Mesenchymal stem cell (in vitro differentiated cells and primary cell): ENCODE data around the gene ACOD1.

ENCODE experiments used
- DNase-seq: peaks from one replicate; pipeline ENCODE4 v3.0.0-alpha.2; 2013
- H2AFZ ChIP-seq: one replicate; pipeline ENCODE4 v1.6.1; 2013; ENCODE audit warnings: low read depth, mild to moderate bottlenecking, control low read depth, inconsistent platforms, low read length, moderate library complexity
- H2AK5ac ChIP-seq: 2 replicates; pipeline ENCODE4 v1.6.1; 2013; ENCODE audit warnings: low read length, moderate library complexity, mild to moderate bottlenecking, inconsistent platforms; ENCODE audit not compliant: severe bottlenecking
- H2BK120ac ChIP-seq: one replicate; pipeline ENCODE4 v1.6.1; 2013; ENCODE audit warnings: low read depth, mild to moderate bottlenecking, inconsistent platforms, low read length, moderate library complexity
- H2BK12ac ChIP-seq, 2 experiments: one replicate each; pipeline ENCODE4 v1.6.1; 2013; ENCODE audit warnings: inconsistent platforms in 2 of 2, low read length in 2 of 2, mild to moderate bottlenecking in 2 of 2, moderate library complexity in 2 of 2, control low read depth in 1 of 2
- H2BK15ac ChIP-seq: one replicate; pipeline ENCODE4 v1.6.1; 2013; ENCODE audit warnings: mild to moderate bottlenecking, low read depth, inconsistent platforms; ENCODE audit not compliant: poor library complexity, severe bottlenecking
- H2BK5ac ChIP-seq: 2 replicates; pipeline ENCODE4 v1.6.1; 2013; ENCODE audit warnings: low read depth, mild to moderate bottlenecking, low read length, control low read depth, inconsistent platforms; ENCODE audit not compliant: poor library complexity, severe bottlenecking
- H3K14ac ChIP-seq, 2 experiments: one replicate each; pipeline ENCODE4 v1.6.1; 2013; ENCODE audit warnings: inconsistent platforms in 2 of 2, low read length in 2 of 2, control low read depth in 1 of 2, mild to moderate bottlenecking in 1 of 2, moderate library complexity in 1 of 2
- H3K18ac ChIP-seq, 2 experiments: one replicate each; pipeline ENCODE4 v1.6.1; 2013; ENCODE audit warnings: inconsistent platforms in 2 of 2, low read length in 2 of 2, control low read depth in 1 of 2, low read depth in 1 of 2, mild to moderate bottlenecking in 1 of 2
- H3K23ac ChIP-seq, 2 experiments: one replicate each; pipeline ENCODE4 v1.6.1; 2013; ENCODE audit warnings: inconsistent platforms in 2 of 2, low read length in 2 of 2, mild to moderate bottlenecking in 2 of 2, moderate library complexity in 2 of 2, control low read depth in 1 of 2
- H3K27ac ChIP-seq: 2 replicates; pipeline ENCODE4 v1.5.1; 2013; ENCODE audit warnings: mild to moderate bottlenecking, moderate library complexity, low read length, control low read depth, inconsistent platforms; ENCODE audit not compliant: poor library complexity, severe bottlenecking
- H3K27me3 ChIP-seq, 2 experiments: 2 replicates each; pipeline versions ENCODE4 v1.6.1 to v1.7.0; 2013; ENCODE audit warnings: low read length in 2 of 2, mild to moderate bottlenecking in 2 of 2, moderate library complexity in 2 of 2, control low read depth in 1 of 2, inconsistent platforms in 1 of 2; ENCODE audit not compliant: control insufficient read depth in 1 of 2, insufficient read depth in 1 of 2
- H3K36me3 ChIP-seq, 2 experiments: 2 replicates each; pipeline versions ENCODE4 v1.6.1 to v1.7.0; 2013; ENCODE audit warnings: low read length in 2 of 2, control low read depth in 1 of 2, inconsistent platforms in 1 of 2, low read depth in 1 of 2, mild to moderate bottlenecking in 1 of 2; ENCODE audit not compliant: insufficient read depth in 2 of 2, control insufficient read depth in 1 of 2
- H3K4ac ChIP-seq, 2 experiments: one replicate each; pipeline ENCODE4 v1.6.1; 2013; ENCODE audit warnings: inconsistent platforms in 2 of 2, low read length in 2 of 2, mild to moderate bottlenecking in 2 of 2, moderate library complexity in 2 of 2, control low read depth in 1 of 2, low read depth in 1 of 2
- H3K4me1 ChIP-seq: 2 replicates; pipeline ENCODE4 v1.6.1; 2013; ENCODE audit warnings: low read depth, low read length, control low read depth; ENCODE audit not compliant: control insufficient read depth, insufficient read depth
- H3K4me2 ChIP-seq: 2 replicates; pipeline ENCODE4 v1.6.1; 2013; ENCODE audit warnings: low read length, mild to moderate bottlenecking, inconsistent platforms; ENCODE audit not compliant: poor library complexity, severe bottlenecking
- H3K4me3 ChIP-seq, 2 experiments: 2 replicates each; pipeline versions ENCODE4 v1.5.1 to v1.7.0; 2013; ENCODE audit warnings: low read length in 2 of 2, mild to moderate bottlenecking in 2 of 2, control low read depth in 1 of 2, low read depth in 1 of 2; ENCODE audit not compliant: insufficient read depth in 1 of 2
- H3K79me1 ChIP-seq: replicated peaks from 2 replicates; pipeline ENCODE4 v1.6.1; 2013; ENCODE audit warnings: mild to moderate bottlenecking, control low read depth, low read length, inconsistent platforms; ENCODE audit not compliant: poor library complexity, severe bottlenecking
- H3K9ac ChIP-seq: 2 replicates; pipeline ENCODE4 v1.7.0; 2013; ENCODE audit warnings: mild to moderate bottlenecking, low read length, moderate library complexity
- H3K9me3 ChIP-seq: 2 replicates; pipeline ENCODE4 v1.7.0; 2013; ENCODE audit warnings: mild to moderate bottlenecking, low read length; ENCODE audit not compliant: control insufficient read depth
- H4K8ac ChIP-seq: one replicate; pipeline ENCODE4 v1.6.1; 2013; ENCODE audit warnings: inconsistent platforms, mild to moderate bottlenecking, low read length, moderate library complexity
- H4K91ac ChIP-seq: one replicate; pipeline ENCODE4 v1.6.1; 2013; ENCODE audit warnings: mild to moderate bottlenecking, low read length, inconsistent platforms
- WGBS: methylation state at CpG from one replicate; pipeline ENCODE4 v1.1.7; 2013; ENCODE audit warnings: mixed read lengths; 5-methylcytosine and 5-hydroxymethylcytosine counted together

Gene ACOD1

GRCh38 chr13:76976929-76977328 is 28.6 kb downstream of the ACOD1 start:
- Histone ChIP-seq H4K8ac (no peak overlapping the region), H3K27me3 (peaks cover 13 to 34% of the 10 kb centered on the region in 2 experiments), H3K4me3 (no peak overlapping the region), H3K4me1 (peaks cover 5% of the 10 kb centered on the region), H3K36me3 (no peaks in the 10 kb centered on the region), H2BK12ac (no peak overlapping the region), H2BK15ac (no peak overlapping the region), H4K91ac (no peak overlapping the region), H2AFZ (no peak overlapping the region), H3K14ac (no peak overlapping the region), H3K79me1 (no peaks in the 10 kb centered on the region), H3K9me3 (no peaks in the 10 kb centered on the region), H2AK5ac (no peak overlapping the region), H2BK120ac (no peak overlapping the region), H2BK5ac (no peak overlapping the region), H3K4ac (no peak overlapping the region), H3K23ac (no peak overlapping the region), H3K18ac (no peak overlapping the region), H3K9ac (no peak overlapping the region), H3K4me2 (no peak overlapping the region), H3K27ac (no peak overlapping the region)
- 95% methylated on average over 5 of the region's 5 CpGs for whole genome bisulfite sequencing
- no peak for DNase-seq

GRCh38 chr13:76980075-76980718 is 31.9 kb downstream of the ACOD1 start:
- Histone ChIP-seq H3K36me3 (no peaks in the 10 kb centered on the region), H3K4me1 (peaks cover 5% of the 10 kb centered on the region), H2AFZ (peak overlapping the region; percentile 69), H3K4me2 (peak overlapping the region; percentile 100), H3K14ac (no peak overlapping the region), H3K79me1 (no peaks in the 10 kb centered on the region), H2BK12ac (no peak overlapping the region), H4K8ac (peak overlapping the region; percentile 41), H3K4me3 (peak overlapping the region; percentile 42 to 69), H3K27me3 (peaks cover 13 to 38% of the 10 kb centered on the region in 2 experiments), H2BK15ac (no peak overlapping the region), H3K18ac (peak overlapping the region in 1 of 2 experiments; percentile 8), H2BK5ac (no peak overlapping the region), H3K23ac (no peak overlapping the region), H4K91ac (no peak overlapping the region), H2AK5ac (no peak overlapping the region), H3K9ac (peak overlapping the region; percentile 58), H3K9me3 (no peaks in the 10 kb centered on the region), H3K27ac (no peak overlapping the region), H2BK120ac (peak overlapping the region; percentile 49), H3K4ac (no peak overlapping the region)
- peak; percentile 55 for DNase-seq
- 0% methylated on average over 15 of the region's 34 CpGs for WGBS

- Histone ChIP-seq H2AK5ac (no peak overlapping the region), H4K8ac (no peak overlapping the region), H3K14ac (no peak overlapping the region), H3K27me3 (peaks cover 13 to 35% of the 10 kb centered on the region in 2 experiments), H3K4me2 (no peak overlapping the region), H3K9ac (no peak overlapping the region), H3K36me3 (no peaks in the 10 kb centered on the region), H3K27ac (no peak overlapping the region), H3K4ac (no peak overlapping the region), H2BK12ac (no peak overlapping the region), H3K4me3 (no peak overlapping the region), H2BK5ac (no peak overlapping the region), H3K18ac (no peak overlapping the region), H2BK120ac (no peak overlapping the region), H2AFZ (no peak overlapping the region), H3K4me1 (peaks cover 3% of the 10 kb centered on the region), H3K9me3 (no peaks in the 10 kb centered on the region), H2BK15ac (no peak overlapping the region), H3K79me1 (no peaks in the 10 kb centered on the region), H3K23ac (no peak overlapping the region), H4K91ac (no peak overlapping the region)
- WGBS: 71% methylated on average over 6 of the region's 6 CpGs
- no peak for DNase-seq
Observed at GRCh38 chr13:76982061-76982460, 33.8 kb downstream of the ACOD1 start.

- Histone ChIP-seq H3K36me3 (no peaks in the 10 kb centered on the region), H3K9me3 (no peaks in the 10 kb centered on the region), H3K27me3 (peaks cover 12 to 25% of the 10 kb centered on the region in 2 experiments), H2BK120ac (no peak overlapping the region), H3K4ac (no peak overlapping the region), H2BK5ac (no peak overlapping the region), H3K79me1 (no peaks in the 10 kb centered on the region), H2BK12ac (no peak overlapping the region), H3K4me1 (peaks cover 3% of the 10 kb centered on the region), H2AK5ac (no peak overlapping the region), H3K27ac (no peak overlapping the region), H3K4me3 (no peak overlapping the region), H2AFZ (no peak overlapping the region), H3K4me2 (no peak overlapping the region), H3K18ac (no peak overlapping the region), H3K14ac (no peak overlapping the region), H3K23ac (no peak overlapping the region), H2BK15ac (no peak overlapping the region), H4K91ac (no peak overlapping the region), H4K8ac (no peak overlapping the region), H3K9ac (no peak overlapping the region)
- DNase-seq: no peak
- WGBS: 100% methylated on average over 4 of the region's 5 CpGs
Observed at GRCh38 chr13:76983676-76984075, 35.4 kb downstream of the ACOD1 start.
